ENCODE results near the gene TNKS1BP1. TPM values are rescaled to one million over a fixed set of nuclear protein-coding genes. Genes with fewer than 3 reads are reported as not detected.

Gene TNKS1BP1
- total RNA-seq, 1 experiment from 2014 or later = 120 TPM

GRCh38 chr11:57305523-57305922 lies 19.2 kb downstream of the TNKS1BP1 start:
- Mint-ChIP-seq H3K9me3 (ENCODE audit: unreplicated experiment) (no peaks in the 10 kb centered on the region), H3K36me3 (ENCODE audit: insufficient read depth, unreplicated experiment) (peaks cover 90% of the 10 kb centered on the region), H3K27ac (ENCODE audit: unreplicated experiment) (no peak overlapping the region), H3K4me1 (ENCODE audit: low read depth, unreplicated experiment) (peaks cover 38% of the 10 kb centered on the region), H3K27me3 (ENCODE audit: insufficient read depth, unreplicated experiment) (no peaks in the 10 kb centered on the region), H3K4me3 (ENCODE audit: unreplicated experiment) (no peak overlapping the region)
- intact Hi-C loops (cut with micrococcal nuclease; ENCODE audit: unreplicated experiment) = no loop called here
- no peaks in the 10 kb centered on the region for H3K9me3 ChIP-seq
- no peak for DNase-seq
- no peak overlapping the region for H3K4me3 ChIP-seq (ENCODE audit: low read depth, low read length)
- no peaks in the 10 kb centered on the region for H3K27me3 ChIP-seq (replicated peaks; ENCODE audit: control insufficient read depth, insufficient read depth, low read length)
- TF ChIP-seq CTCF (IDR thresholded peaks at IDR 0.05; ENCODE audit: insufficient read depth in 1 of 2, low read depth in 1 of 2, low read length in 1 of 2, severe bottlenecking in 1 of 2, unreplicated experiment in 1 of 2) = no peak
- BruUV-seq (replicated peaks) = no TSS peak
- ChIA-PET CTCF (no interaction called here), POLR2A (no interaction called here)
- peaks cover 4% of the 10 kb centered on the region for H3K4me1 ChIP-seq
- peaks cover 15% of the 10 kb centered on the region for H3K36me3 ChIP-seq (ENCODE audit: control insufficient read depth, insufficient read depth, low read length)

- intact Hi-C loops (cut with micrococcal nuclease; ENCODE audit: unreplicated experiment) = no loop called here
- no peaks in the 10 kb centered on the region for H3K9me3 Mint-ChIP-seq (ENCODE audit: unreplicated experiment)
- peak overlapping the region; percentile 59 for H3K27ac Mint-ChIP-seq (ENCODE audit: unreplicated experiment)
- Histone ChIP-seq H3K36me3 (ENCODE audit: control insufficient read depth, insufficient read depth, low read length) (peaks cover 21% of the 10 kb centered on the region), H3K27me3 (replicated peaks; ENCODE audit: control insufficient read depth, insufficient read depth, low read length) (no peaks in the 10 kb centered on the region), H3K4me3 (ENCODE audit: low read depth, low read length) (no peak overlapping the region), H3K4me1 (no peaks in the 10 kb centered on the region), H3K9me3 (no peaks in the 10 kb centered on the region; the same call in 1 of the 2 replicates)
- no peak overlapping the region for H3K4me3 Mint-ChIP-seq (ENCODE audit: unreplicated experiment)
- CTCF ChIA-PET = interaction anchor here (1.6 kb wide), 1 partner anchor 26 kb away, joined by 3 read pairs; no protein-coding TSS in a partner anchor
- no peak for DNase-seq
- peaks cover 26% of the 10 kb centered on the region for H3K4me1 Mint-ChIP-seq (ENCODE audit: low read depth, unreplicated experiment)
- no peaks in the 10 kb centered on the region for H3K27me3 Mint-ChIP-seq (ENCODE audit: insufficient read depth, unreplicated experiment)
- peaks cover 90% of the 10 kb centered on the region for H3K36me3 Mint-ChIP-seq (ENCODE audit: insufficient read depth, unreplicated experiment)
- POLR2A ChIA-PET = no interaction called here
- TF ChIP-seq CTCF (IDR thresholded peaks at IDR 0.05; ENCODE audit: insufficient read depth in 1 of 2, low read depth in 1 of 2, low read length in 1 of 2, severe bottlenecking in 1 of 2, unreplicated experiment in 1 of 2) = no peak
- BruUV-seq (replicated peaks) = no TSS peak
These were observed 20.7 kb downstream of the TNKS1BP1 start for GRCh38 chr11:57303990-57304579.

- H3K36me3 Mint-ChIP-seq (ENCODE audit: insufficient read depth, unreplicated experiment) = peaks cover 90% of the 10 kb centered on the region
- no peak overlapping the region for H3K4me3 Mint-ChIP-seq (ENCODE audit: unreplicated experiment)
- intact Hi-C loops (cut with micrococcal nuclease; ENCODE audit: unreplicated experiment) = no loop called here
- no peaks in the 10 kb centered on the region for H3K9me3 Mint-ChIP-seq (ENCODE audit: unreplicated experiment)
- no TSS peak for BruUV-seq (replicated peaks)
- peaks cover 20% of the 10 kb centered on the region for H3K4me1 Mint-ChIP-seq (ENCODE audit: low read depth, unreplicated experiment)
- H3K4me3 ChIP-seq (ENCODE audit: low read depth, low read length) = no peak overlapping the region
- peaks cover 22% of the 10 kb centered on the region for H3K36me3 ChIP-seq (ENCODE audit: control insufficient read depth, insufficient read depth, low read length)
- no peak for TF ChIP-seq CTCF (IDR thresholded peaks at IDR 0.05; ENCODE audit: insufficient read depth in 1 of 2, low read depth in 1 of 2, low read length in 1 of 2, severe bottlenecking in 1 of 2, unreplicated experiment in 1 of 2)
- ChIA-PET CTCF (interaction anchor here (1.6 kb wide), 1 partner anchor 25 kb away, joined by 3 read pairs; no protein-coding TSS in a partner anchor), POLR2A (no interaction called here)
- H3K27me3 ChIP-seq (replicated peaks; ENCODE audit: control insufficient read depth, insufficient read depth, low read length) = no peaks in the 10 kb centered on the region
- peak overlapping the region; percentile 59 for H3K27ac Mint-ChIP-seq (ENCODE audit: unreplicated experiment)
- H3K9me3 ChIP-seq = no peaks in the 10 kb centered on the region; the same call in 1 of the 2 replicates
- H3K27me3 Mint-ChIP-seq (ENCODE audit: insufficient read depth, unreplicated experiment) = no peaks in the 10 kb centered on the region
- DNase-seq = no peak
- no peaks in the 10 kb centered on the region for H3K4me1 ChIP-seq
These were observed 21.3 kb downstream of the TNKS1BP1 start for GRCh38 chr11:57303280-57303989.

All from Caco-2 (cell line).